ENCODE data around the gene ELMO1.

The ELMO1 gene

DNA sequence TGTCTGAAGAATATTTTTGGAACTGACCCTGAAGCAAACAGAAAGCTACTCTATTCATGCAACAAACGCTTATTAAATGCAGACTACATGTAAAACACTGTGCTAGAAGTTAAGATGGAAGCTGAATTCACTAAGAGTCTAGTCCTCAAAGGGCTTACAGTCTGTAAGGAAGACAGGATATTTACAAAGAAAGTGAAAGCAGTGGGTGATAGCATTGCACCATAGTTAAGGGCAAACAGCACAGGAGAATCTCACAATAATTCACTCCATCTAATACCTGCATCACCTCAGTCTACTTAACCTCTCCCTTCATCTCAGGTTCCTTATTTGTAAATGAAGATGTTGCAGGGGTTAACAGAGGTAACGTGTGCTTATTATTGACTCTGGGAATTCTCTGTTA is 364.4 kb downstream of the ELMO1 start:
- in situ Hi-C loops (cut with HindIII; ENCODE audit: low pct_unique_long_range_greater_than_20kb, low sequenced_read_pairs), result no loop called here
- TF ChIP-seq JUND (IDR thresholded peaks at IDR 0.05; ENCODE audit: low read depth), result no peak
- no peak for DNase-seq (ENCODE audit: low read depth in 1 of 2, low spot score in 1 of 2)

GRCh38 chr7:37083311-37084096 is 365.2 kb downstream of the ELMO1 start:
- no peak for TF ChIP-seq JUND (IDR thresholded peaks at IDR 0.05; ENCODE audit: low read depth)
- no peak for DNase-seq (ENCODE audit: low read depth in 1 of 2, low spot score in 1 of 2)
- in situ Hi-C loops (cut with HindIII; ENCODE audit: low pct_unique_long_range_greater_than_20kb, low sequenced_read_pairs), result no loop called here

DNA sequence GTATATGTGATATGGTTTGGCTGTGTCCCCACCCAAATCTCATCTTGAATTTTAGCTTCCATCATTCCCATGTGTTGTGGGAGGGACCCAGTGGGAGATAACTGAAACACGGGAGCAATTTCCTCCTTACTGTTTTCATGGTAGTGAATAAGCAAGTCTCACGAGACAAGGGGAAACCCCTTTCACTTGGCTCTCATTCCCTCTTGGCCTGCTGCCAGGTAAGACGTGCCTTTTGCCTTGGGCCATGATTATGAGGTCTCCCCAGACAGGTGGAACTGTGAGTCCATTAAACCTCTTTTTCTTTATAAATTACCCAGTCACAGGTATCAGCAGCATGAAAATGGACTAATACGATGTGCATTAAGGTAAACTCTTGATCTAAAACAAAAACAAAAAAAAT is 367.2 kb downstream of the ELMO1 start:
- in situ Hi-C loops (cut with HindIII; ENCODE audit: low pct_unique_long_range_greater_than_20kb, low sequenced_read_pairs), result no loop called here
- peak in 1 of 2 experiments; percentile 17 for DNase-seq (ENCODE audit: low read depth in 1 of 2, low spot score in 1 of 2)

DNA sequence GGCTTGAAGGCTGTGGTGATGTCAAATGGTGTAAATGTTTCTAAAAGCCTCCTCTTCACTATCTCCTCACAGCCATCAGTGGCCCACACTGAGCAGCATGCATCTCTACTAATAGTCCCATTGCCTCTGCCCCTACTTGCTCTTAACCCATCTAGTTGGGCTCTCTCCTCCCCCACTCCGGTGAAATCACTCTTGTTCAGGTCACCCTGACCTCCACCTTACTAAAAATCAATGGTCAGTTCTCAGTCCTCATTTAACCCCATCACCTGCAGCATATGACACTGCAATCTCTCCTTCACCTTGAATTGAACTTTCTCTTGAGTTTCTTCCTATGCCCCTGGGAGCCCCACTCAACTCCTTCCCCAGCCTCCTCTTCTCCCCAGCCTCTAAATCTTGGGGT is 369.2 kb downstream of the ELMO1 start:
- TF ChIP-seq JUND (IDR thresholded peaks at IDR 0.05; ENCODE audit: low read depth), result no peak
- no peak for DNase-seq (ENCODE audit: low read depth in 1 of 2, low spot score in 1 of 2)
- in situ Hi-C loops (cut with HindIII; ENCODE audit: low pct_unique_long_range_greater_than_20kb, low sequenced_read_pairs), result no loop called here

More for the DNA sequence above, 367.2 kb downstream of the ELMO1 start:
- no peak for TF ChIP-seq JUND (IDR thresholded peaks at IDR 0.05; ENCODE audit: low read depth)

DNA sequence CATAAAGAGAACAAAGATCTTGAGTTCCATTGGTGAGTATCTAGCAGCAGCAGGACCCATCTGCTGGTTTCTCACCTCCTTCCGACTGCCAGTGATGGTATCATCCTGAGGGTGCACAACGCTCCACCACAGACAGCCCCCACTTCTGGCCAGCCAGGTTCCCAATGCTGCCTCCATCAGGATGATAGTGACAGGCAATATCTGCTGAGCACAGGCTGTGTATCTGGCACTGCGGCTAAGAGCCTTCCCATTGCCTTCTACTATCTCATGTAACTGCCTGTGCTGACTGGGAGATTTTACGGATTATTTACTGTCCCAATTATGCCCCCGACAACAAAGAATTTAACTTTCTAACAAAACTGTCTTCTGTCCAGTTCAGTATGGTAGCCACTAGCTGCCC is 372.0 kb downstream of the ELMO1 start:
- in situ Hi-C loops (cut with HindIII; ENCODE audit: low pct_unique_long_range_greater_than_20kb, low sequenced_read_pairs), result no loop called here
- no peak for TF ChIP-seq JUND (IDR thresholded peaks at IDR 0.05; ENCODE audit: low read depth)
- no peak for DNase-seq (ENCODE audit: low read depth in 1 of 2, low spot score in 1 of 2)

- TF ChIP-seq JUND (IDR thresholded peaks at IDR 0.05; ENCODE audit: low read depth), result no peak
- DNase-seq (ENCODE audit: low read depth in 1 of 2, low spot score in 1 of 2), result no peak
- in situ Hi-C loops (cut with HindIII; ENCODE audit: low pct_unique_long_range_greater_than_20kb, low sequenced_read_pairs), result no loop called here
These were observed 374.3 kb downstream of the ELMO1 start for GRCh38 chr7:37074370-37074769.

GRCh38 chr7:37071124-37071523 is 377.5 kb downstream of the ELMO1 start:
- no peak for DNase-seq (ENCODE audit: low read depth in 1 of 2, low spot score in 1 of 2)
- TF ChIP-seq JUND (IDR thresholded peaks at IDR 0.05; ENCODE audit: low read depth), result no peak
- in situ Hi-C loops (cut with HindIII; ENCODE audit: low pct_unique_long_range_greater_than_20kb, low sequenced_read_pairs), result no loop called here

DNA sequence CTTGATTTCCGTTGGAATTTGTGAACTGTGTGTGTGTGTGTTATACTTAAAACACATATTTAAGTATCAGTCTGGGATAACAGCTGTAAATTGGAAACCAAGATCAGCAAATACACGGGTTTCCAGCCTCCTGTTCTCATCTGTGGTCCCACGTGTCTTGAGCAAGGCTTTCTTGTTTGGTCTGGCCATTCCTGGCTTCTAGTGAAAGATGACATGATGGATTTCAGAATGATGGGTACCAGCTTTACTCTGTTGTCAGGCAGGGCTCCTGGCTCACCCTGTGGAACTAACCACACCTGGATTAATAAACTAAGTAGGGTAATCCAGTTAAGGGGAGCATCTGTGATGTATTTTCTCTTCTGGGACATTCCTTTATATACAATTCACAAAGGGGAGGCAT is 378.2 kb downstream of the ELMO1 start:
- no peak for DNase-seq (ENCODE audit: low read depth in 1 of 2, low spot score in 1 of 2)
- in situ Hi-C loops (cut with HindIII; ENCODE audit: low pct_unique_long_range_greater_than_20kb, low sequenced_read_pairs), result no loop called here
- no peak for TF ChIP-seq JUND (IDR thresholded peaks at IDR 0.05; ENCODE audit: low read depth)

GRCh38 chr7:37070031-37070430 is 378.6 kb downstream of the ELMO1 start:
- TF ChIP-seq JUND (IDR thresholded peaks at IDR 0.05; ENCODE audit: low read depth), result no peak
- DNase-seq (ENCODE audit: low read depth in 1 of 2, low spot score in 1 of 2), result no peak
- in situ Hi-C loops (cut with HindIII; ENCODE audit: low pct_unique_long_range_greater_than_20kb, low sequenced_read_pairs), result no loop called here

- in situ Hi-C loops (cut with HindIII; ENCODE audit: low pct_unique_long_range_greater_than_20kb, low sequenced_read_pairs), result no loop called here
- TF ChIP-seq JUND (IDR thresholded peaks at IDR 0.05; ENCODE audit: low read depth), result no peak
These were observed 379.3 kb downstream of the ELMO1 start for GRCh38 chr7:37069336-37069735.

GRCh38 chr7:37068902-37069301 is 379.8 kb downstream of the ELMO1 start:
- no peak for TF ChIP-seq JUND (IDR thresholded peaks at IDR 0.05; ENCODE audit: low read depth)
- in situ Hi-C loops (cut with HindIII; ENCODE audit: low pct_unique_long_range_greater_than_20kb, low sequenced_read_pairs), result no loop called here
- no peak for DNase-seq (ENCODE audit: low read depth in 1 of 2, low spot score in 1 of 2)

More at GRCh38 chr7:37069336-37069735, 379.3 kb downstream of the ELMO1 start:
- DNase-seq (ENCODE audit: low read depth in 1 of 2, low spot score in 1 of 2), result no peak

- in situ Hi-C loops (cut with HindIII; ENCODE audit: low pct_unique_long_range_greater_than_20kb, low sequenced_read_pairs), result no loop called here
- DNase-seq (ENCODE audit: low read depth in 1 of 2, low spot score in 1 of 2), result no peak
- TF ChIP-seq JUND (IDR thresholded peaks at IDR 0.05; ENCODE audit: low read depth), result no peak
These were observed 380.6 kb downstream of the ELMO1 start for GRCh38 chr7:37068038-37068437.

DNA sequence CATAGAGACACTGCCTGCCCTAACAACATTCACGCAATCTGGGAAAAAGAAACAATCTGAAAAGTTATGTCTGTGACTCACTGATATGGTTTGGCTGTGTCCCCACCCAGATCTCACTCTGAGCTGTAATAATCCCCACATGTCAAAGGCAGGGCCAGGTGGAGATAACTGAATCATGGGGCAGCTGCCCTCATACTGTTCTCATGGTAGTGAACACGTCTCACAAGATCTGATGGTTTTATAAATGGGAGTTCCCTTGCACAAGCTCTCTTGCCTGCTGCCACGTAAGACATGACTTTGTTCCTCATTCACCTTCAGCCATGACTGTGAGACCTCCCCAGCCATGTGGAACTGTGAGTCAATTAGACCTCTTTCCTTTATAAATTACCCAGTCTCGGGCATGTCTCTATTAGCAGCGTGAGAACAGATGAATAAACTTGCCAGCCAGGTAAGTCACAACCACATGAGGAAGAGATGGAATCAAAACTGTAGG is 382.8 kb downstream of the ELMO1 start:
- in situ Hi-C loops (cut with HindIII; ENCODE audit: low pct_unique_long_range_greater_than_20kb, low sequenced_read_pairs), result no loop called here
- no peak for DNase-seq (ENCODE audit: low read depth in 1 of 2, low spot score in 1 of 2)
- no peak for TF ChIP-seq JUND (IDR thresholded peaks at IDR 0.05; ENCODE audit: low read depth)

GRCh38 chr7:37062560-37062859 is 386.2 kb downstream of the ELMO1 start:
- DNase-seq (ENCODE audit: low read depth in 1 of 2, low spot score in 1 of 2), result no peak
- in situ Hi-C loops (cut with HindIII; ENCODE audit: low pct_unique_long_range_greater_than_20kb, low sequenced_read_pairs), result no loop called here
- no peak for TF ChIP-seq JUND (IDR thresholded peaks at IDR 0.05; ENCODE audit: low read depth)
